ENCODE measurements around the gene CAPRIN1.
"Not testable (repeated sequence)": the region's sequence is repeated elsewhere in the genome, so short reads cannot be mapped to it uniquely, and the experiment has no call there.

CAPRIN1 gene

GRCh38 chr11:34050581-34051348, 766 bp upstream of the CAPRIN1 start:
- DNase-seq = no peak

- DNase-seq = peak; percentile 43 to 90 (median 78)
Measured at GRCh38 chr11:34052036-34052607, 591 bp downstream of the CAPRIN1 start.

GRCh38 chr11:34052608-34053160, 1.2 kb downstream of the CAPRIN1 start:
- DNase-seq = peak in 20 of 51 donors; percentile 4 to 57 (median 28)

GRCh38 chr11:34053161-34053686, 1.7 kb downstream of the CAPRIN1 start:
- peak in 43 of 51 donors; percentile 9 to 66 (median 32) for DNase-seq

- not testable (repeated sequence) for DNase-seq
Measured at GRCh38 chr11:34054351-34054750, 2.8 kb downstream of the CAPRIN1 start.

GRCh38 chr11:34055218-34056000, 3.9 kb downstream of the CAPRIN1 start:
- DNase-seq = no peak

GRCh38 chr11:34056672-34057071, 5.1 kb downstream of the CAPRIN1 start:
- DNase-seq = no peak

- no peak for DNase-seq
Measured at GRCh38 chr11:34063061-34063795, 11.7 kb downstream of the CAPRIN1 start.

GRCh38 chr11:34064291-34064690, 12.8 kb downstream of the CAPRIN1 start:
- DNase-seq = no peak

- DNase-seq = no peak
Measured at GRCh38 chr11:34065505-34066203, 14.1 kb downstream of the CAPRIN1 start.

- DNase-seq = not testable (repeated sequence)
Measured at GRCh38 chr11:34066766-34067165, 15.2 kb downstream of the CAPRIN1 start.

GRCh38 chr11:34067383-34068065, 16.0 kb downstream of the CAPRIN1 start:
- no peak for DNase-seq

GRCh38 chr11:34068111-34068510, 16.6 kb downstream of the CAPRIN1 start:
- no peak for DNase-seq

- DNase-seq = not testable (repeated sequence)
Measured at GRCh38 chr11:34071306-34071705, 19.8 kb downstream of the CAPRIN1 start.

GRCh38 chr11:34072041-34072440, 20.5 kb downstream of the CAPRIN1 start:
- no peak for DNase-seq

GRCh38 chr11:34072832-34073231, 21.3 kb downstream of the CAPRIN1 start:
- no peak for DNase-seq

GRCh38 chr11:34074391-34074790, 22.9 kb downstream of the CAPRIN1 start:
- no peak for DNase-seq

- no peak for DNase-seq
Measured at GRCh38 chr11:34075178-34075820, 23.8 kb downstream of the CAPRIN1 start.

GRCh38 chr11:34080609-34081008, 29.1 kb downstream of the CAPRIN1 start:
- DNase-seq = no peak

Measured in hypothalamus (tissue), 51 donors.